ENCODE measurements around the gene SLIT1. TPM values are rescaled to one million over a fixed set of nuclear protein-coding genes. Genes with fewer than 3 reads are reported as not detected.

Gene SLIT1
- total RNA-seq, 2 experiments from 2014 or later: 0.13 to 1.0 TPM

DNA sequence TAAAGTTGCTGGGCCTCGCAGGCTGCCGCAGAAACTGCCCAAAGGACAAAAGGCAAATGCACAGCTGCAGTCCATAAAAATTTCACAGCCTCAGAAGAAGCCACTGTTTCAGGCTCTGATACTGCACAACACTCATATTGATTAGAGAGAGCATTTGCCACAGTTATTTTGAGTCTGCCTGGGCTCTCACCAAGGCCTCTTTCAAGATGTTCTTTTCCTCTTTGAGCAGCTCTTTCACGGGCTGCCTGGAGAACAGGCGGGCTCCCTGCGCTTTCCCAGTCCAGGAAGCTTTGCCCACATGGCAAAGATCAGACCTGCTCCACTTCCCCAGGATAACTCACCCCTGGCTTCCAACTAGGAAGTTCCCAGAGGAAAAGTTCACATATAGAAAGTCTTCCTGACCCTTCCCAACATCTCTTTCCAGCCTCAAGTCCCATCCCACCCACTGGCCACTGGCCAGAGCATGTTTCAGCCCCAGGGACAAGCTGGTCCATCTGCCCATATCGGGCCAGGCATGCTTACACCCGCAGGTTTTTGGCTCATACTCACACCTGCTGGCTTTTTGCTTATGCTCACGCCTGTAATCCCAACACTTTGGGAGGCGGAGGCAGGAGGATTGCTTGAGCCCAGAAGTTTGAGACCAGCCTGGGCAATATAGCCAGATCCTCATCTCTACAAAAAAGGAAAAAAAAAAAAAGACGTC is 3.3 kb downstream of the SLIT1 start:
- H4K20me1 ChIP-seq (ENCODE audit: insufficient read depth, low read length): no peaks in the 10 kb centered on the region
- no peaks in the 10 kb centered on the region for H3K79me2 ChIP-seq (ENCODE audit: insufficient read depth, low read depth, low read length)
- TF ChIP-seq CTCF (conservative IDR thresholded peaks at IDR 0.05; ENCODE audit: low read length): no peak
- no peak for TF ChIP-seq EZH2phosphoT487 (IDR thresholded peaks at IDR 0.05; ENCODE audit: borderline replicate concordance, low read depth, low read length)
- no peak overlapping the region for H2AFZ ChIP-seq (ENCODE audit: low read length)
- no peak overlapping the region for H3K4me3 ChIP-seq (ENCODE audit: low read depth, low read length, poor library complexity, severe bottlenecking)
- H3K4me2 ChIP-seq (ENCODE audit: low read length): no peak overlapping the region
- H3K36me3 ChIP-seq (ENCODE audit: insufficient read depth, low read length): no peaks in the 10 kb centered on the region
- CTCF ChIA-PET (ENCODE audit: unreplicated experiment): no interaction called here
- peaks cover 6% of the 10 kb centered on the region for H3K4me1 ChIP-seq (ENCODE audit: insufficient read depth, low read length, poor library complexity, severe bottlenecking)
- POLR2A ChIA-PET: interaction anchor here (0.6 kb wide), 1 partner anchor 24 kb away, joined by 7 read pairs; no protein-coding TSS in a partner anchor
- intact Hi-C loops (cut with micrococcal nuclease; ENCODE audit: unreplicated experiment): no loop called here
- no peaks in the 10 kb centered on the region for H3K9me2 ChIP-seq (ENCODE audit: insufficient read depth, low read length)
- no TSS peak for BruUV-seq (replicated peaks)
- H3K27ac ChIP-seq (ENCODE audit: low read depth, low read length, poor library complexity, severe bottlenecking): no peak overlapping the region
- H3K9me3 ChIP-seq (ENCODE audit: low read length): no peaks in the 10 kb centered on the region
- no peak for DNase-seq (ENCODE audit: low spot score)

DNA sequence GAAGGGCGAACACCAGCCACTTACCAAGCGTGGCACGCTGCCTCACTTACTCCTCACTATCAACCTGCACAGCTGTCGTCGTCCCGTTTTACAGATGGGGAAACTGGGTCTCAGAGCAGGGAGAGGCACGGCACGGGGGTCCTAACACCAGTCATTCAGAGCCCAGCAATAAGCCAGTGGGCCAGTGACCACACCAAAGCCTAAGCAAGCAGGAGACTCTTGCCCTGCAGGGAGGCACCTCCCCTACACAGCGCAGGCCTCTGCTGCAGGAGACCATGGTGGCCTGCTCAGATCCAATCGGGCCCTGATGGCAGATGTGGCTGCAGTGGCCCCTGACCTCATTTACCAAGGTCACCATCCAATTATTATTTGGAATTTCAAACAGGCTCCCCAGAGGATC is 4.8 kb downstream of the SLIT1 start:
- no peak for DNase-seq (ENCODE audit: low spot score)
- Histone ChIP-seq H3K9me2 (ENCODE audit: insufficient read depth, low read length) (no peaks in the 10 kb centered on the region), H3K27ac (ENCODE audit: low read depth, low read length, poor library complexity, severe bottlenecking) (no peak overlapping the region), H3K79me2 (ENCODE audit: insufficient read depth, low read depth, low read length) (no peaks in the 10 kb centered on the region), H2AFZ (ENCODE audit: low read length) (no peak overlapping the region), H4K20me1 (ENCODE audit: insufficient read depth, low read length) (no peaks in the 10 kb centered on the region), H3K4me1 (ENCODE audit: insufficient read depth, low read length, poor library complexity, severe bottlenecking) (peaks cover 6% of the 10 kb centered on the region), H3K4me3 (ENCODE audit: low read depth, low read length, poor library complexity, severe bottlenecking) (no peak overlapping the region), H3K4me2 (ENCODE audit: low read length) (no peak overlapping the region), H3K36me3 (ENCODE audit: insufficient read depth, low read length) (no peaks in the 10 kb centered on the region), H3K9me3 (ENCODE audit: low read length) (no peaks in the 10 kb centered on the region)
- ChIA-PET POLR2A (no interaction called here), CTCF (ENCODE audit: unreplicated experiment) (interaction anchor here (0.5 to 0.6 kb wide), 2 partner anchors 16 to 69 kb away, joined by 3 read pairs; no protein-coding TSS in a partner anchor)
- BruUV-seq (replicated peaks): no TSS peak
- intact Hi-C loops (cut with micrococcal nuclease; ENCODE audit: unreplicated experiment): no loop called here
- TF ChIP-seq EZH2phosphoT487 (IDR thresholded peaks at IDR 0.05; ENCODE audit: borderline replicate concordance, low read depth, low read length) (no peak), CTCF (conservative IDR thresholded peaks at IDR 0.05; ENCODE audit: low read length) (no peak)

GRCh38 chr10:97180363-97180755 is 5.4 kb downstream of the SLIT1 start:
- no peak overlapping the region for H3K4me3 ChIP-seq (ENCODE audit: low read depth, low read length, poor library complexity, severe bottlenecking)
- ChIA-PET CTCF (ENCODE audit: unreplicated experiment) (no interaction called here), POLR2A (no interaction called here)
- H3K36me3 ChIP-seq (ENCODE audit: insufficient read depth, low read length): no peaks in the 10 kb centered on the region
- BruUV-seq (replicated peaks): no TSS peak
- no peaks in the 10 kb centered on the region for H3K9me3 ChIP-seq (ENCODE audit: low read length)
- no peak for DNase-seq (ENCODE audit: low spot score)
- H3K27ac ChIP-seq (ENCODE audit: low read depth, low read length, poor library complexity, severe bottlenecking): no peak overlapping the region
- H3K4me1 ChIP-seq (ENCODE audit: insufficient read depth, low read length, poor library complexity, severe bottlenecking): peaks cover 3% of the 10 kb centered on the region
- no peak overlapping the region for H2AFZ ChIP-seq (ENCODE audit: low read length)
- H3K4me2 ChIP-seq (ENCODE audit: low read length): no peak overlapping the region
- no peaks in the 10 kb centered on the region for H3K9me2 ChIP-seq (ENCODE audit: insufficient read depth, low read length)
- TF ChIP-seq CTCF (conservative IDR thresholded peaks at IDR 0.05; ENCODE audit: low read length): no peak
- intact Hi-C loops (cut with micrococcal nuclease; ENCODE audit: unreplicated experiment): no loop called here
- H4K20me1 ChIP-seq (ENCODE audit: insufficient read depth, low read length): no peaks in the 10 kb centered on the region
- H3K79me2 ChIP-seq (ENCODE audit: insufficient read depth, low read depth, low read length): no peaks in the 10 kb centered on the region
